DND-41 (cell line): ENCODE data around the gene DLGAP5.

ENCODE experiments used
- EZH2 ChIP-seq: IDR thresholded peaks from 3 replicates; pipeline ENCODE4 v1.6.1; 2012; ENCODE audit warnings: borderline replicate concordance, low read depth, mild to moderate bottlenecking, moderate library complexity, low read length, inconsistent platforms; ENCODE audit not compliant: severe bottlenecking
- TF ChIP-seq, protein P1 (sequence below): IDR thresholded peaks from 2 replicates; pipeline ENCODE4 v1.5.1; 2012; ENCODE audit warnings: borderline replicate concordance, low read length, moderate library complexity, mild to moderate bottlenecking; ENCODE audit not compliant: poor library complexity, severe bottlenecking; ENCODE audit errors: extremely low read depth

DNA sequence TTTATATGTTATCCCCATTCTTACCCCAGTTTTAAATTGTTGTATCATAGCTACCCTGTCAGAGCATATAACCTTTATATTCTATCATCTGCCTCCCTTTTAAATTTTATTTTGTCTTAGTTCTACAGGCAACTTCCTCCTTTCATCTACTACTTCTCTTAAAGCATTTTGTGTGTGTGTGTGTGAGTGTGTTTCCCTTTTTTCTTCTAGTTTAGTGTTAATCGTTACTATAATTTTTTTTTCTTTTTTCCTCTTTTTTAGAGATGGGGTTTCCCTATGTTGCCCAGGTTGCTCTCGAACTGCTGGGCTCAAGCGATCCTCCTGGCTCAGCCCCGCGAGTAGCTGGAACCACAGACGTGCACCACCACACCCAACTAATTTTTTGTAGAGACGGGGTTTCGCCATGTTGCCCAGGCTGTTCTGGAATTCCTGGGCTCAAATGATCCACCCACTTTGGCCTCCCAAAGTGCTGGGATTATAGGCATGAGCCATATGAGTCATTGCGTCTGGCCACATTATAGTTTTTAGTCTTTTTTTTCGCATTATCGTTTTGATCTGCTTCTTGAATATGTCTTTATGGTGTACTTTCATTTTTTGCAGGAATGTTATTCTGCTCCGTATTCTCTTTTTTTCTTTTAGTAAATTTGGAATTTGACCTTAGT is 46.8 kb upstream of the DLGAP5 start:
- TF ChIP-seq, protein P1, sequence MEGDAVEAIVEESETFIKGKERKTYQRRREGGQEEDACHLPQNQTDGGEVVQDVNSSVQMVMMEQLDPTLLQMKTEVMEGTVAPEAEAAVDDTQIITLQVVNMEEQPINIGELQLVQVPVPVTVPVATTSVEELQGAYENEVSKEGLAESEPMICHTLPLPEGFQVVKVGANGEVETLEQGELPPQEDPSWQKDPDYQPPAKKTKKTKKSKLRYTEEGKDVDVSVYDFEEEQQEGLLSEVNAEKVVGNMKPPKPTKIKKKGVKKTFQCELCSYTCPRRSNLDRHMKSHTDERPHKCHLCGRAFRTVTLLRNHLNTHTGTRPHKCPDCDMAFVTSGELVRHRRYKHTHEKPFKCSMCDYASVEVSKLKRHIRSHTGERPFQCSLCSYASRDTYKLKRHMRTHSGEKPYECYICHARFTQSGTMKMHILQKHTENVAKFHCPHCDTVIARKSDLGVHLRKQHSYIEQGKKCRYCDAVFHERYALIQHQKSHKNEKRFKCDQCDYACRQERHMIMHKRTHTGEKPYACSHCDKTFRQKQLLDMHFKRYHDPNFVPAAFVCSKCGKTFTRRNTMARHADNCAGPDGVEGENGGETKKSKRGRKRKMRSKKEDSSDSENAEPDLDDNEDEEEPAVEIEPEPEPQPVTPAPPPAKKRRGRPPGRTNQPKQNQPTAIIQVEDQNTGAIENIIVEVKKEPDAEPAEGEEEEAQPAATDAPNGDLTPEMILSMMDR = no peak
- TF ChIP-seq EZH2 = no peak
